Measurements from ENCODE around the gene GRIN3A. TPM values are rescaled to one million over a fixed set of nuclear protein-coding genes. Genes with fewer than 3 reads are reported as not detected.

GRIN3A gene
- total RNA-seq, 2 experiments from 2014 or later = not detected

DNA sequence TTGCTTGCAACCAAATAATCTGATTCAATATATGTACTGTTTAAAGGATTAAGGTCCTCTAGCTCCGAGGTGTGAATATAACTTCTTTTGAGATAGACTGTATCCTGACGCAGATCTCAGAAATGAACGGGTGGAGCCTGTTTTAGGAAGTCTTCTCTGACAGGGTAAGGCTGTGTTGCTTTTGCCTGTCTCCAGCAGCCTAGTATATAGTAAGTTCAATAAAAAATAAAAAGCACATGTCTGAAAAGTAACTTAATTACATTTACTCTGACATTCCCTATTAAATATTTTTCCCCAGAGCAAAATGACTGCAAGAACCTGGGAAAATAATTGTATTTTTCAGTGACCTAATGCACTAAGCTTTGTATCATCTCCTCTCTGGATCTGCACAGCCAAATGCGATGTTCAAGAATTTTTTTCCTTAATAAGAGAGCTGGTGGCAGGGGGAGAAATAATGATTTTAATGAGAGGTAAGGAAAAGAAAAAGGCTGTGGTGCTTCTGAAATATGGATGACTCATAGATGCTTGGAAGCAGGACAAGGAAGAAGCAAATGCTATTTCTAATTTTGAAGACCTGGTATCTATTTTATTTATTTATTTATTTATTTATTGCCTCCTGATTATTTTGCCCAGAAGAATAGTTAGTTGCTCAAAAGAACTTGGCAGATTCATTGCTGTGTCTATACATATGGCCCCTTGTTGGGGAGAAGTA lies 151.0 kb downstream of the GRIN3A start:
- H3K4me1 Mint-ChIP-seq (ENCODE audit: low read depth) = peaks cover 5% of the 10 kb centered on the region
- ChIA-PET CTCF (interaction anchor here (0.9 kb wide), 1 partner anchor 141 kb away, joined by 3 read pairs; no protein-coding TSS in a partner anchor), POLR2A (interaction anchor here (1.2 kb wide), 1 partner anchor 54 kb away, joined by 3 read pairs; the partner anchor contains the start of gene RNF20)
- H3K27me3 Mint-ChIP-seq = no peaks in the 10 kb centered on the region
- DNase-seq = no peak
- TF ChIP-seq, protein P1, sequence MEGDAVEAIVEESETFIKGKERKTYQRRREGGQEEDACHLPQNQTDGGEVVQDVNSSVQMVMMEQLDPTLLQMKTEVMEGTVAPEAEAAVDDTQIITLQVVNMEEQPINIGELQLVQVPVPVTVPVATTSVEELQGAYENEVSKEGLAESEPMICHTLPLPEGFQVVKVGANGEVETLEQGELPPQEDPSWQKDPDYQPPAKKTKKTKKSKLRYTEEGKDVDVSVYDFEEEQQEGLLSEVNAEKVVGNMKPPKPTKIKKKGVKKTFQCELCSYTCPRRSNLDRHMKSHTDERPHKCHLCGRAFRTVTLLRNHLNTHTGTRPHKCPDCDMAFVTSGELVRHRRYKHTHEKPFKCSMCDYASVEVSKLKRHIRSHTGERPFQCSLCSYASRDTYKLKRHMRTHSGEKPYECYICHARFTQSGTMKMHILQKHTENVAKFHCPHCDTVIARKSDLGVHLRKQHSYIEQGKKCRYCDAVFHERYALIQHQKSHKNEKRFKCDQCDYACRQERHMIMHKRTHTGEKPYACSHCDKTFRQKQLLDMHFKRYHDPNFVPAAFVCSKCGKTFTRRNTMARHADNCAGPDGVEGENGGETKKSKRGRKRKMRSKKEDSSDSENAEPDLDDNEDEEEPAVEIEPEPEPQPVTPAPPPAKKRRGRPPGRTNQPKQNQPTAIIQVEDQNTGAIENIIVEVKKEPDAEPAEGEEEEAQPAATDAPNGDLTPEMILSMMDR (IDR thresholded peaks at IDR 0.05) = no peak
- H3K27ac Mint-ChIP-seq = no peak overlapping the region
- no peaks in the 10 kb centered on the region for H3K9me3 Mint-ChIP-seq
- H3K36me3 Mint-ChIP-seq (ENCODE audit: low read depth) = no peaks in the 10 kb centered on the region
- intact Hi-C loops (cut with micrococcal nuclease) = no loop called here
- no peak for ATAC-seq
- no peak overlapping the region for H3K4me3 Mint-ChIP-seq

DNA sequence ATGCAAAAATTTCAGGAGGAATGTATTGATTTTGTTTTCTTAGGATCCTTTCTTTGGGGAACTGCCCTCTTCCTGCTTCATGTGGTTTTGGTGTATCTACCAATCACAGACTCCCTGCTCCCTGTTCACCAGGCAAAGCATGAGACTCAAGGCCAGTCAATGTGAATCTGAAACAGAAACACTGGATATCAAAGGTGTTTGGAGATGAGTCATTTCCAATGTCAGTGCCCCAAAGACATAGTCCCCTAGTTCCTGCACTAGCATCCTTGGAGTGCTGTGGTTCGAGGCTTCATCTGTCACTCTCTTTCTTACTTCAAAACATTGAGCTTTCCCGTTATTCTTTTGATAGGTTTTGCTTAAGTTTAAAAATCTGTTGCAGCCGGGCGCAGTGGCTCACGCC lies 151.8 kb downstream of the GRIN3A start:
- Mint-ChIP-seq H3K9me3 (no peaks in the 10 kb centered on the region), H3K4me3 (no peak overlapping the region), H3K36me3 (ENCODE audit: low read depth) (no peaks in the 10 kb centered on the region), H3K27me3 (no peaks in the 10 kb centered on the region), H3K27ac (no peak overlapping the region), H3K4me1 (ENCODE audit: low read depth) (peaks cover 5% of the 10 kb centered on the region)
- POLR2A ChIA-PET = interaction anchor here (1.2 kb wide), 1 partner anchor 53 kb away, joined by 3 read pairs; the partner anchor contains the start of gene RNF20
- CTCF ChIA-PET = no interaction called here
- TF ChIP-seq, protein P1 (IDR thresholded peaks at IDR 0.05) = no peak
- peak; percentile 25 for DNase-seq
- peak; percentile 90 for ATAC-seq
- intact Hi-C loops (cut with micrococcal nuclease) = no loop called here

DNA sequence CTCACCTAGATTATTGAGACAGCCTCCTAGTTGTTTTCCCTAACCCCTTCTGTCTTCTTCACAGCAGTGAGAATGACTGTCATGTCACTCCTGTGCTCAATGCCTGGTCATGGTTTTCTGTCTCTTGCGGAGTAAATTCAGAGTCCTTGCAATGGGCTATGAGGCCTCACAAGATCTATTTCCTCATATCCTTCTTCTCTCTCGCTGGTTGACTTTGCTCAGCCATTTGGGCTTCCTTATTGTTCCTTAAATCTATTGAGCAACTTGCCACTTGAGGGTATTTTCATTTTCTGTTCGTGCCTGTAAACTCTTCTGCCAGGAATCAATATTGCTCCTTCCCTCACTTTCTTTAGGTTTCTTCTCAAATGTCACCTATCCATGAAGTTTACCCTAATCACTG lies 152.7 kb downstream of the GRIN3A start:
- H3K4me3 Mint-ChIP-seq = no peak overlapping the region
- ChIA-PET POLR2A (no interaction called here), CTCF (no interaction called here)
- ATAC-seq (no peak), DNase-seq (no peak)
- peaks cover 5% of the 10 kb centered on the region for H3K4me1 Mint-ChIP-seq (ENCODE audit: low read depth)
- H3K27me3 Mint-ChIP-seq = no peaks in the 10 kb centered on the region
- intact Hi-C loops (cut with micrococcal nuclease) = no loop called here
- no peaks in the 10 kb centered on the region for H3K9me3 Mint-ChIP-seq
- H3K27ac Mint-ChIP-seq = no peak overlapping the region
- H3K36me3 Mint-ChIP-seq (ENCODE audit: low read depth) = no peaks in the 10 kb centered on the region
- TF ChIP-seq, protein P1 (IDR thresholded peaks at IDR 0.05) = no peak

DNA sequence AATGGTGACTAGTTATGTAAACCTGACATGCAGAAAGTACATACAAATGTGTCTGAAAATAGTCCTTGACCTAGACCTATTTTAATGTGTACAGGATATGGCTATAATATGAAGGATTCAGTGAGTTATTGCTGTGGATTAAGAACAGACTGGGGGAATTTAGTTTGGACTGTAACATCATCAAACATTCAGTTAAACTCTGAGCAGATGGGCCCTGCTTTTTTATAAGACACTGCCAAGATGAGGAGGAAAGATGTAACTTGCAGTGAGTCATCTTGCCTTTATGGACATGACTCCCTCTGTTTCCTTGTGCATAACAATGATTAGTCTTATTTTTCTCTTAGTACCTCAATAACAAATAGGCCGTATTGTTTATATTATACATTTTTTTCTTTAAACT lies 155.9 kb downstream of the GRIN3A start:
- intact Hi-C loops (cut with micrococcal nuclease) = no loop called here
- DNase-seq (no peak), ATAC-seq (no peak)
- Mint-ChIP-seq H3K27me3 (no peaks in the 10 kb centered on the region), H3K9me3 (no peaks in the 10 kb centered on the region), H3K27ac (no peak overlapping the region), H3K4me3 (no peak overlapping the region), H3K36me3 (ENCODE audit: low read depth) (no peaks in the 10 kb centered on the region), H3K4me1 (ENCODE audit: low read depth) (peaks cover 5% of the 10 kb centered on the region)
- CTCF ChIA-PET = no interaction called here
- TF ChIP-seq, protein P1 (IDR thresholded peaks at IDR 0.05) = no peak
- POLR2A ChIA-PET = no interaction called here

- intact Hi-C loops (cut with micrococcal nuclease) = no loop called here
- ChIA-PET CTCF (interaction anchor here (1.2 kb wide), 1 partner anchor 12 kb away, joined by 4 read pairs; no protein-coding TSS in a partner anchor), POLR2A (interaction anchor here (1.7 kb wide), 1 partner anchor 9 kb away, joined by 5 read pairs; no protein-coding TSS in a partner anchor)
- TF ChIP-seq, protein P1 (IDR thresholded peaks at IDR 0.05) = no peak
- Mint-ChIP-seq H3K4me3 (no peak overlapping the region), H3K9me3 (no peaks in the 10 kb centered on the region), H3K36me3 (ENCODE audit: low read depth) (no peaks in the 10 kb centered on the region), H3K27ac (no peak overlapping the region), H3K27me3 (no peaks in the 10 kb centered on the region), H3K4me1 (ENCODE audit: low read depth) (no peaks in the 10 kb centered on the region)
- ATAC-seq (no peak), DNase-seq (no peak)
Measured at GRCh38 chr9:101579711-101580545, 158.5 kb downstream of the GRIN3A start.
